ENCODE results near the gene ACSF2. TPM values are rescaled to one million over a fixed set of nuclear protein-coding genes. Genes with fewer than 3 reads are reported as not detected.

The ACSF2 gene
- total and polyA plus RNA-seq, 2 of the 13 experiments (the other 11 are each of a cell fraction or from before 2014, with no cell fraction given) = 87.3 to 109 TPM

- no peak for TF ChIP-seq ZKSCAN1 (IDR thresholded peaks at IDR 0.05; ENCODE audit: low read length)
- TF ChIP-seq TCF12 (IDR thresholded peaks at IDR 0.05) = no peak
- no peak for TF ChIP-seq TCF12 (CRISPR knock-in tag; IDR thresholded peaks at IDR 0.05)
- no peak for TF ChIP-seq ZNF143 (CRISPR knock-in tag; IDR thresholded peaks at IDR 0.05)
- no peak for TF ChIP-seq TAF15 (IDR thresholded peaks at IDR 0.05; ENCODE audit: low read depth, low read length, poor library complexity, severe bottlenecking)
- TF ChIP-seq SUZ12 (IDR thresholded peaks at IDR 0.05; ENCODE audit: low read depth, low read length) = no peak
- no peak for TF ChIP-seq NFYB (CRISPR knock-in tag; IDR thresholded peaks at IDR 0.05)
- TF ChIP-seq ARNTL (CRISPR knock-in tag; IDR thresholded peaks at IDR 0.05) = no peak
- no peak for TF ChIP-seq ZNF788 (CRISPR knock-in tag; IDR thresholded peaks at IDR 0.05; ENCODE audit: borderline replicate concordance)
- TF ChIP-seq TOE1 (CRISPR knock-in tag; IDR thresholded peaks at IDR 0.05) = no peak
- TF ChIP-seq, protein P1, sequence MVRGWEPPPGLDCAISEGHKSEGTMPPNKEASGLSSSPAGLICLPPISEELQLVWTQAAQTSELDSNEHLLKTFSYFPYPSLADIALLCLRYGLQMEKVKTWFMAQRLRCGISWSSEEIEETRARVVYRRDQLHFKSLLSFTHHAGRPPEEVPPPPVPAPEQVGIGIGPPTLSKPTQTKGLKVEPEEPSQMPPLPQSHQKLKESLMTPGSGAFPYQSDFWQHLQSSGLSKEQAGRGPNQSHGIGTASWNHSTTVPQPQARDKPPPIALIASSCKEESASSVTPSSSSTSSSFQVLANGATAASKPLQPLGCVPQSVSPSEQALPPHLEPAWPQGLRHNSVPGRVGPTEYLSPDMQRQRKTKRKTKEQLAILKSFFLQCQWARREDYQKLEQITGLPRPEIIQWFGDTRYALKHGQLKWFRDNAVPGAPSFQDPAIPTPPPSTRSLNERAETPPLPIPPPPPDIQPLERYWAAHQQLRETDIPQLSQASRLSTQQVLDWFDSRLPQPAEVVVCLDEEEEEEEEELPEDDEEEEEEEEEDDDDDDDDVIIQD (CRISPR knock-in tag; IDR thresholded peaks at IDR 0.05; ENCODE audit: low read depth) = no peak
- 0 out of 2 replicates have a peak, but pooled peaks have one; percentile 20 for TF ChIP-seq ZNF17 (CRISPR knock-in tag; IDR thresholded peaks at IDR 0.05)
- TF ChIP-seq CHD4 (IDR thresholded peaks at IDR 0.05; ENCODE audit: borderline replicate concordance, low read length) = no peak
- no peak for TF ChIP-seq EP300 (IDR thresholded peaks at IDR 0.05; ENCODE audit: low read depth in 2 of 2, low read length in 2 of 2)
- TF ChIP-seq EP300 (CRISPR knock-in tag; IDR thresholded peaks at IDR 0.05; ENCODE audit: borderline replicate concordance) = no peak
- no peak for TF ChIP-seq ZNF451 (CRISPR knock-in tag; IDR thresholded peaks at IDR 0.05)
- TF ChIP-seq HMG20A (CRISPR knock-in tag; IDR thresholded peaks at IDR 0.05; ENCODE audit: borderline replicate concordance) = no peak
- no peak for TF ChIP-seq ZNF224 (CRISPR knock-in tag; IDR thresholded peaks at IDR 0.05)
- TF ChIP-seq ZMYM3 (CRISPR knock-in tag; IDR thresholded peaks at IDR 0.05) = peak; percentile 66
- TF ChIP-seq CREB1 (IDR thresholded peaks at IDR 0.05) = no peak
- no peak for TF ChIP-seq CREB1 (CRISPR knock-in tag; IDR thresholded peaks at IDR 0.05)
- TF ChIP-seq PHF20 (CRISPR knock-in tag; IDR thresholded peaks at IDR 0.05) = 0 out of 2 replicates have a peak, but pooled peaks have one; percentile 1
- TF ChIP-seq ZSCAN30 (CRISPR knock-in tag; IDR thresholded peaks at IDR 0.05) = peak; percentile 5; the same call in 1 of the 2 replicates
- TF ChIP-seq KAT8 (CRISPR knock-in tag; IDR thresholded peaks at IDR 0.05) = no peak
- TF ChIP-seq MYNN (CRISPR knock-in tag; IDR thresholded peaks at IDR 0.05; ENCODE audit: low read depth) = no peak
- TF ChIP-seq ZNF552 (CRISPR knock-in tag; IDR thresholded peaks at IDR 0.05; ENCODE audit: borderline replicate concordance) = no peak
- no peak for TF ChIP-seq EED (CRISPR knock-in tag; IDR thresholded peaks at IDR 0.05)
- no peak for TF ChIP-seq FOXK1 (CRISPR knock-in tag; IDR thresholded peaks at IDR 0.05; ENCODE audit: borderline replicate concordance, low read depth)
- no peak for TF ChIP-seq MXI1 (IDR thresholded peaks at IDR 0.05; ENCODE audit: borderline replicate concordance, low read depth, low read length)
- no peak for TF ChIP-seq PREB (CRISPR knock-in tag; IDR thresholded peaks at IDR 0.05)
- no peak for TF ChIP-seq ZNF317 (CRISPR knock-in tag; IDR thresholded peaks at IDR 0.05)
These were observed 1.6 kb upstream of the ACSF2 start (continued) for GRCh38 chr17:50424246-50424995.

All from HepG2 (cell line).